HG02870 (cell line): Measurements from ENCODE around the gene ZNF385D.

Experiments used
- ATAC-seq: cut with Tn5 transposase; IDR thresholded peaks from one replicate; pipeline ENCODE4 v1.9.1; 2021; ENCODE audit warnings: mild to moderate bottlenecking, moderate library complexity; ENCODE audit not compliant: unreplicated experiment

ZNF385D gene

GRCh38 chr3:21682206-21682605, 68.8 kb downstream of the ZNF385D start:
- no peak for ATAC-seq

- ATAC-seq = no peak
Observed at GRCh38 chr3:21673393-21673792, 77.6 kb downstream of the ZNF385D start.

- no peak for ATAC-seq
Observed at GRCh38 chr3:21672303-21672702, 78.7 kb downstream of the ZNF385D start.

- ATAC-seq = no peak
Observed at GRCh38 chr3:21670386-21670785, 80.6 kb downstream of the ZNF385D start.

GRCh38 chr3:21668012-21668411, 83.0 kb downstream of the ZNF385D start:
- ATAC-seq = no peak

- no peak for ATAC-seq
Observed at GRCh38 chr3:21665444-21666100, 85.4 kb downstream of the ZNF385D start.

- ATAC-seq = no peak
Observed at GRCh38 chr3:21664996-21665395, 86.0 kb downstream of the ZNF385D start.

- ATAC-seq = no peak
Observed at GRCh38 chr3:21662403-21662802, 88.6 kb downstream of the ZNF385D start.

- no peak for ATAC-seq
Observed at GRCh38 chr3:21654662-21655061, 96.3 kb downstream of the ZNF385D start.

GRCh38 chr3:21654241-21654640, 96.8 kb downstream of the ZNF385D start:
- no peak for ATAC-seq

- no peak for ATAC-seq
Observed at GRCh38 chr3:21649519-21649918, 101.5 kb downstream of the ZNF385D start.

- no peak for ATAC-seq
Observed at GRCh38 chr3:21647961-21648360, 103.0 kb downstream of the ZNF385D start.

- ATAC-seq = no peak
Observed at GRCh38 chr3:21645121-21645897, 105.7 kb downstream of the ZNF385D start.

- no peak for ATAC-seq
Observed at GRCh38 chr3:21644268-21644667, 106.7 kb downstream of the ZNF385D start.

- no peak for ATAC-seq
Observed at GRCh38 chr3:21643752-21644151, 107.3 kb downstream of the ZNF385D start.

- no peak for ATAC-seq
Observed at GRCh38 chr3:21642433-21642832, 108.6 kb downstream of the ZNF385D start.

- no peak for ATAC-seq
Observed at GRCh38 chr3:21641959-21642358, 109.1 kb downstream of the ZNF385D start.

- ATAC-seq = no peak
Observed at GRCh38 chr3:21638488-21638887, 112.5 kb downstream of the ZNF385D start.

GRCh38 chr3:21634112-21634511, 116.9 kb downstream of the ZNF385D start:
- no peak for ATAC-seq

GRCh38 chr3:21624524-21624923, 126.5 kb downstream of the ZNF385D start:
- no peak for ATAC-seq

GRCh38 chr3:21621181-21621651, 129.8 kb downstream of the ZNF385D start:
- ATAC-seq = no peak

GRCh38 chr3:21620511-21621155, 130.4 kb downstream of the ZNF385D start:
- ATAC-seq = no peak
